Keratinocyte (primary cell): Measurements from ENCODE around the gene POLA1. TPM values are rescaled to one million over a fixed set of nuclear protein-coding genes. Genes with fewer than 3 reads are reported as not detected.

Experiments
- DNase-seq: peaks from one replicate; pipeline ENCODE4 v3.0.0-alpha.2; 2011; ENCODE audit warnings: low read depth, missing footprints, low spot score
- FAIRE-seq: peaks from 2 replicates; lab custom pipeline; 2011; peaks lifted over from hg19 to GRCh38; lab: Jason Lieb, UNC
- H2AFZ ChIP-seq: 2 replicates; pipeline ENCODE4 v1.6.0; 2012; ENCODE audit warnings: low read length, control low read depth, inconsistent platforms; ENCODE audit not compliant: control insufficient read depth
- H3K27ac ChIP-seq: 2 replicates; pipeline ENCODE4 v1.5.1; 2011; ENCODE audit warnings: low read length; ENCODE audit not compliant: control insufficient read depth, insufficient read depth
- H3K27me3 ChIP-seq: 3 replicates; pipeline ENCODE4 v1.6.0; 2011; ENCODE audit warnings: low read length; ENCODE audit not compliant: control insufficient read depth, insufficient read depth; ENCODE audit errors: extremely low read depth
- H3K36me3 ChIP-seq, 2 experiments: 2 replicates in 1 of 2; 3 replicates in 1 of 2; pipeline ENCODE4 v1.5.1; 2011; ENCODE audit warnings: low read length in 2 of 2, mild to moderate bottlenecking in 1 of 2; ENCODE audit not compliant: control insufficient read depth in 2 of 2, insufficient read depth in 2 of 2; ENCODE audit errors: extremely low read depth in 1 of 2
- H3K4me1 ChIP-seq: 3 replicates; pipeline ENCODE4 v1.5.1; 2011; ENCODE audit warnings: low read length; ENCODE audit not compliant: control insufficient read depth, insufficient read depth; ENCODE audit errors: extremely low read depth
- H3K4me2 ChIP-seq: 3 replicates; pipeline ENCODE4 v1.6.0; 2011; ENCODE audit warnings: low read depth, low read length; ENCODE audit not compliant: control insufficient read depth, insufficient read depth; ENCODE audit errors: extremely low read depth
- H3K4me3 ChIP-seq, 3 experiments: fragments of 200-600 bp in 1 of 3; sonication (generic) in 1 of 3; 2 replicates in 2 of 3; 3 replicates in 1 of 3; pipeline ENCODE4 v1.5.1; 2011 to 2016; ENCODE audit warnings: low read length in 3 of 3, mild to moderate bottlenecking in 3 of 3, control low read depth in 2 of 3, inconsistent platforms in 1 of 3, low read depth in 1 of 3, mixed read lengths in 1 of 3, mixed run types in 1 of 3, moderate library complexity in 1 of 3; ENCODE audit not compliant: control insufficient read depth in 2 of 3, insufficient read depth in 2 of 3; ENCODE audit errors: extremely low read depth in 1 of 3
- H3K79me2 ChIP-seq: 2 replicates; pipeline ENCODE4 v1.6.0; 2012; ENCODE audit warnings: low read length; ENCODE audit not compliant: control insufficient read depth, insufficient read depth
- H3K9ac ChIP-seq: 3 replicates; pipeline ENCODE4 v1.6.0; 2011; ENCODE audit warnings: low read length; ENCODE audit not compliant: control insufficient read depth, insufficient read depth; ENCODE audit errors: extremely low read depth
- H3K9me1 ChIP-seq: 3 replicates; pipeline ENCODE4 v1.6.0; 2011; ENCODE audit warnings: low read length; ENCODE audit not compliant: control insufficient read depth, insufficient read depth; ENCODE audit errors: extremely low read depth
- H3K9me3 ChIP-seq: 2 replicates; pipeline ENCODE4 v1.5.1; 2012; ENCODE audit warnings: low read depth, low read length; ENCODE audit not compliant: control insufficient read depth
- H4K20me1 ChIP-seq: 3 replicates; pipeline ENCODE4 v1.6.0; 2011; ENCODE audit warnings: low read length; ENCODE audit not compliant: control insufficient read depth, insufficient read depth; ENCODE audit errors: extremely low read depth
- CTCF ChIP-seq, 3 experiments: IDR thresholded peaks in 1 of 3; conservative IDR thresholded peaks in 1 of 3; optimal IDR thresholded peaks in 1 of 3; 2 replicates in 2 of 3; 3 replicates in 1 of 3; pipeline versions ENCODE3 to v1.5.1; 2011; ENCODE audit warnings: low read length in 3 of 3, mild to moderate bottlenecking in 3 of 3, moderate library complexity in 2 of 3, control low read depth in 1 of 3, inconsistent platforms in 1 of 3; ENCODE audit not compliant: insufficient read depth in 2 of 3; ENCODE audit errors: extremely low read depth in 1 of 3
- EZH2 ChIP-seq: IDR thresholded peaks from one replicate; pipeline ENCODE4 v1.6.1; 2012; ENCODE audit warnings: inconsistent platforms, mild to moderate bottlenecking, low read length, moderate library complexity
- dilution Hi-C: fragments of 300-500 bp; cut with MboI; formaldehyde crosslinking; loops from one replicate; pipeline ENCODE4 v1.7.0; 2020; ENCODE audit warnings: low sequenced_read_pairs; ENCODE audit not compliant: extremely low pct_ligation_motif_present
- polyA plus RNA-seq, 5 experiments: library from polyadenylated mRNA; depleted of rRNA in 3 of 5; stranded (reverse) in 3 of 5; stranded (forward) in 1 of 5; unstranded in 1 of 5; fragments of >200 nt; gene quantifications; 1 replicate in 1 of 5; 2 replicates in 3 of 5; 3 replicates in 1 of 5; pipeline versions ENCODE4 v1.2.1 to v1.2.3, GENCODE V29; 2011 to 2012; ENCODE audit warnings: missing spikeins in 2 of 5, low read depth in 1 of 5, low replicate concordance in 1 of 5

The POLA1 gene
- polyA plus RNA-seq, 1 donor (not counting 4 experiments of a cell fraction or from before 2014, with no cell fraction given), result 3.9 TPM

GRCh38 chrX:25028726-25029125 is 335.0 kb downstream of the POLA1 start:
- Histone ChIP-seq H3K9me3 (no peaks in the 10 kb centered on the region), H3K79me2 (no peaks in the 10 kb centered on the region), H3K27ac (peak overlapping the region; percentile 41), H3K4me2 (no peak overlapping the region), H3K4me1 (peaks cover 15% of the 10 kb centered on the region), H3K36me3 (no peaks in the 10 kb centered on the region), H3K9ac (no peak overlapping the region), H2AFZ (no peak overlapping the region), H3K9me1 (no peaks in the 10 kb centered on the region), H3K27me3 (no peaks in the 10 kb centered on the region), H3K4me3 (no peak overlapping the region), H4K20me1 (no peaks in the 10 kb centered on the region)
- no peak for FAIRE-seq
- no peak for DNase-seq
- dilution Hi-C loops, result no loop called here
- TF ChIP-seq CTCF (optimal IDR thresholded peaks at IDR 0.05 in 1 of 3, IDR thresholded peaks at IDR 0.05 in 1 of 3, conservative IDR thresholded peaks at IDR 0.05 in 1 of 3; ENCODE audit: extremely low read depth in 1 of 3, insufficient read depth in 2 of 3, low read length in 3 of 3) (no peak), EZH2 (no peak)

DNA sequence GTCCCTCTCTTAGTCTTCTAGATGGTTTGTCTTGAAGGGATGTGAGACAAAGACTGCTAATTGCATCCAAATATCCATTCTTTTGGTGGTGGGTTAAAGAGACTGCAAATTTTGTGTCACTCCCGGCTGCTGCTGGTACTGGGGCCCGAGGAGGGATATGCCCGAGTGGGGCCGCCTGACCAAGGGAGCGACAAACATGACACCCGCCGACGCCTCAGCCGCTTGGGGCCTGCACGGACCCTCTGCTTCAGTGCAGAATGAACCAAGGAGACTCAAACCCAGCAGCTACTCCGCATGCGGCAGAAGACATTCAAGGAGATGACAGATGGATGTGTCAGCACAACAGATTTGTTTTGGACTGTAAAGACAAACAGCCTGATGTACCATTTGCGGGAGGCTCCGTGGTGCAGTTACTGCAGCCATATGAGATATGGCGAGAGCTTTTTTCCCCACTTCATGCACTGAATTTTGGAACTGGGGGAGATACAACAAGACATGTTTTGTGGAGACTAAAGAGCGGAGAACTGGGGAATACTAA is 335.6 kb downstream of the POLA1 start:
- no peak for DNase-seq
- Histone ChIP-seq H3K4me1 (peaks cover 15% of the 10 kb centered on the region), H4K20me1 (no peaks in the 10 kb centered on the region), H2AFZ (no peak overlapping the region), H3K4me3 (no peak overlapping the region), H3K9ac (no peak overlapping the region), H3K27me3 (no peaks in the 10 kb centered on the region), H3K79me2 (no peaks in the 10 kb centered on the region), H3K27ac (peak overlapping the region; percentile 41), H3K9me3 (no peaks in the 10 kb centered on the region), H3K36me3 (no peaks in the 10 kb centered on the region), H3K9me1 (no peaks in the 10 kb centered on the region), H3K4me2 (no peak overlapping the region)
- FAIRE-seq, result no peak
- dilution Hi-C loops, result no loop called here
- TF ChIP-seq CTCF (optimal IDR thresholded peaks at IDR 0.05 in 1 of 3, IDR thresholded peaks at IDR 0.05 in 1 of 3, conservative IDR thresholded peaks at IDR 0.05 in 1 of 3; ENCODE audit: extremely low read depth in 1 of 3, insufficient read depth in 2 of 3, low read length in 3 of 3) (no peak), EZH2 (no peak)
